GM12878 (cell line): ENCODE results near the gene EPDR1. TPM values are rescaled to one million over a fixed set of nuclear protein-coding genes. Genes with fewer than 3 reads are reported as not detected.
"Not testable (repeated sequence)": the region's sequence is repeated elsewhere in the genome, so short reads cannot be mapped to it uniquely, and the experiment has no call there.

Experiments
- ATAC-seq: fragments of 200-7000 bp; cut with Tn5 transposase; 3 replicates; pipeline ENCODE4 v1.9.1; 2020; ENCODE audit warnings: mild to moderate bottlenecking, moderate library complexity
- BruUV-seq: library from RNA; stranded (reverse); fragments of 400-500 nt; replicated peaks from 2 replicates; lab custom pipeline; 2021; lab: Mats Ljungman, UMichigan
- CTCF ChIA-PET: fragments of 300-600 bp; sonication (Branson Sonifier 250); formaldehyde crosslinking; extraction: SDS; loops from one replicate; lab custom pipeline; 2021; ENCODE audit warnings: inconsistent platforms; lab: Yijun Ruan, JAX
- POLR2A ChIA-PET: fragments of 350-600 bp; formaldehyde crosslinking; extraction: SDS; loops from one replicate; lab custom pipeline; 2021; ENCODE audit warnings: inconsistent platforms; lab: Charles Lee
- RAD21 ChIA-PET: fragments of 300-600 bp; sonication (Branson Sonifier 250); formaldehyde crosslinking; loops from one replicate; lab custom pipeline; 2023; ENCODE audit warnings: antibody characterized with exemption; ENCODE audit not compliant: unreplicated experiment; lab: Charles Lee
- SMC1A ChIA-PET: fragments of 300-600 bp; sonication (Branson Sonifier 250); formaldehyde crosslinking; loops from one replicate; lab custom pipeline; 2023; ENCODE audit not compliant: unreplicated experiment, uncharacterized antibody; lab: Charles Lee
- DNase-seq: peaks from one replicate; pipeline ENCODE4 v3.0.0-alpha.2; 2011; ENCODE audit warnings: low read depth, low spot score
- FAIRE-seq: peaks from 3 replicates; lab custom pipeline; 2011; peaks lifted over from hg19 to GRCh38; lab: Jason Lieb, UNC
- H2AFZ ChIP-seq: 2 replicates; pipeline ENCODE4 v1.6.0; 2011; ENCODE audit warnings: low read depth, low read length, control low read depth; ENCODE audit not compliant: control insufficient read depth
- H3K27ac ChIP-seq: 2 replicates; pipeline ENCODE4 v1.5.1; 2011; ENCODE audit warnings: control low read depth; ENCODE audit not compliant: control insufficient read depth, insufficient read depth
- H3K27me3 ChIP-seq, 2 experiments: replicated peaks in 1 of 2; 2 replicates each; pipeline versions ENCODE4 v1.6.0 to v1.6.1; 2011; ENCODE audit warnings: low read length in 1 of 2; ENCODE audit not compliant: control insufficient read depth in 2 of 2, insufficient read depth in 2 of 2
- H3K36me3 ChIP-seq, 2 experiments: 2 replicates each; pipeline ENCODE4 v1.5.1; 2011; ENCODE audit warnings: low read length in 1 of 2; ENCODE audit not compliant: control insufficient read depth in 2 of 2, insufficient read depth in 2 of 2
- H3K4me1 ChIP-seq: 2 replicates; pipeline ENCODE4 v1.6.1; 2011; ENCODE audit warnings: mild to moderate bottlenecking, low read length, moderate library complexity, mixed read lengths; ENCODE audit not compliant: control insufficient read depth, insufficient read depth
- H3K4me2 ChIP-seq: 2 replicates; pipeline ENCODE4 v1.6.0; 2011; ENCODE audit warnings: control low read depth; ENCODE audit not compliant: control insufficient read depth, insufficient read depth
- H3K4me3 ChIP-seq: fragments of 200-600 bp; sonication (generic); 2 replicates; pipeline ENCODE4 v1.5.1; 2016
- H3K79me2 ChIP-seq: 2 replicates; pipeline ENCODE4 v1.6.0; 2011; ENCODE audit warnings: low read length; ENCODE audit not compliant: control insufficient read depth, insufficient read depth
- H3K9ac ChIP-seq: 2 replicates; pipeline ENCODE4 v1.8.0; 2011; ENCODE audit warnings: low read length, control low read depth, mixed read lengths; ENCODE audit not compliant: control insufficient read depth, insufficient read depth
- H3K9me3 ChIP-seq: replicated peaks from 3 replicates; pipeline ENCODE4 v1.5.1; 2011; ENCODE audit warnings: mild to moderate bottlenecking, low read length; ENCODE audit not compliant: control insufficient read depth, insufficient read depth
- H4K20me1 ChIP-seq: 2 replicates; pipeline ENCODE4 v1.6.0; 2011; ENCODE audit not compliant: control insufficient read depth, insufficient read depth
- SMAD5 ChIP-seq: IDR thresholded peaks from 2 replicates; pipeline ENCODE4 v1.6.1; 2016; ENCODE audit warnings: antibody characterized with exemption, low read depth
- WGBS: methylation state at CpG from one replicate; pipeline ENCODE4 v1.1.6; 2016; ENCODE audit warnings: low lambda C conversion rate; ENCODE audit not compliant: insufficient replicate concordance, insufficient coverage; ENCODE audit errors: missing lambda C conversion rate; 5-methylcytosine and 5-hydroxymethylcytosine counted together
- in situ Hi-C: fragments of 300-500 bp; cut with MboI; formaldehyde crosslinking; loops from 9 replicates; pipeline ENCODE4 v1.14.3; 2018; ENCODE audit warnings: mixed read lengths
- intact Hi-C: fragments of 100-400 bp; cut with micrococcal nuclease; formaldehyde crosslinking; loops from one replicate; pipeline ENCODE4 v1.14.2; 2022; ENCODE audit not compliant: unreplicated experiment
- polyA plus RNA-seq, 11 experiments: library from polyadenylated mRNA; depleted of rRNA in 4 of 11; unstranded in 6 of 11; stranded (reverse) in 5 of 11; fragments of >200 nt; fragmentation: Nextera tagmentation in 4 of 11; fragmentation: Illumina TruSeq in 1 of 11; extraction: Ambion mirVana in 4 of 11; extraction: Trizol in 1 of 11; gene quantifications; 1 replicate in 1 of 11; 2 replicates in 10 of 11; pipeline versions ENCODE4 v1.2.1 to v1.2.3, GENCODE V29; 2011 to 2016; ENCODE audit warnings: inconsistent platforms in 2 of 11, missing spikeins in 2 of 11, low read depth in 1 of 11
- total RNA-seq, 4 experiments: library from RNA; depleted of rRNA in 3 of 4; stranded (reverse); fragments of >200 nt in 3 of 4; fragmentation: Illumina TruSeq in 1 of 4; extraction: Trizol in 1 of 4; gene quantifications; 2 replicates each; pipeline versions ENCODE4 v1.2.1 to v1.2.3, GENCODE V29; 2013 to 2021

Gene EPDR1
- total and polyA plus RNA-seq, 10 of the 15 experiments (the other 5 are each of a cell fraction or from before 2014, with no cell fraction given), result 1.2 to 18.8 (median 4.7) TPM

- no peak for FAIRE-seq
- no peaks in the 10 kb centered on the region for H4K20me1 ChIP-seq
- H3K27ac ChIP-seq, result no peak overlapping the region
- H2AFZ ChIP-seq, result no peak overlapping the region
- ATAC-seq, result no peak
- RAD21 ChIA-PET, result interaction anchor here (1.0 kb wide), 1 partner anchor 31 kb away, joined by 3 read pairs; no protein-coding TSS in a partner anchor
- no peaks in the 10 kb centered on the region for H3K36me3 ChIP-seq
- SMC1A ChIA-PET, result no interaction called here
- H3K79me2 ChIP-seq, result no peaks in the 10 kb centered on the region
- no peak overlapping the region for H3K9ac ChIP-seq
- WGBS, result 39% methylated on average over 2 of the region's 2 CpGs
- intact Hi-C loops (no loop called here), in situ Hi-C loops (no loop called here)
- CTCF ChIA-PET, result interaction anchor here (0.9 to 1.6 kb wide), 2 partner anchors 28 to 35 kb away, joined by 3 to 10 read pairs; partner anchors contain the start of gene SFRP4
- no peaks in the 10 kb centered on the region for H3K9me3 ChIP-seq
- no peak overlapping the region for H3K4me3 ChIP-seq
- POLR2A ChIA-PET, result no interaction called here
- no peak for TF ChIP-seq SMAD5
- DNase-seq, result no peak
- H3K4me1 ChIP-seq, result no peaks in the 10 kb centered on the region
- no TSS peak for BruUV-seq
- no peaks in the 10 kb centered on the region for H3K27me3 ChIP-seq
- H3K4me2 ChIP-seq, result no peak overlapping the region
These were observed 31.8 kb downstream of the EPDR1 start for GRCh38 chr7:37952240-37952639.

GRCh38 chr7:37954217-37954616 is 33.8 kb downstream of the EPDR1 start:
- H3K4me3 ChIP-seq, H3K4me2 ChIP-seq, H4K20me1 ChIP-seq, in situ Hi-C loops, H2AFZ ChIP-seq, CTCF ChIA-PET, ATAC-seq, intact Hi-C loops, POLR2A ChIA-PET, H3K4me1 ChIP-seq, H3K27me3 ChIP-seq, DNase-seq, RAD21 ChIA-PET, FAIRE-seq, H3K9me3 ChIP-seq, H3K79me2 ChIP-seq, BruUV-seq, H3K27ac ChIP-seq, H3K9ac ChIP-seq, H3K36me3 ChIP-seq: not testable (repeated sequence)
- SMC1A ChIA-PET, result interaction anchor here (1.0 to 2.3 kb wide), 3 partner anchors 10 to 38 kb away, joined by 3 to 6 read pairs (median 4); partner anchors contain the start of gene SFRP4
- no CpG with 5 or more reads among the region's 1 CpG for WGBS
